ENCODE results near the gene TSR2. TPM values are rescaled to one million over a fixed set of nuclear protein-coding genes. Genes with fewer than 3 reads are reported as not detected.

The TSR2 gene
- total RNA-seq, 2 experiments from 2014 or later: 36.3 to 36.5 TPM

- intact Hi-C loops (cut with DNase I, micrococcal nuclease): no loop called here
- Mint-ChIP-seq H3K9me3 (no peaks in the 10 kb centered on the region), H3K36me3 (ENCODE audit: low read depth) (no peaks in the 10 kb centered on the region), H3K4me1 (ENCODE audit: low read depth) (no peaks in the 10 kb centered on the region), H3K4me3 (no peak overlapping the region), H3K27ac (no peak overlapping the region), H3K27me3 (no peaks in the 10 kb centered on the region)
- H3K36me3 ChIP-seq (ENCODE audit: insufficient read depth, low read length): no peaks in the 10 kb centered on the region
- no peaks in the 10 kb centered on the region for H3K4me1 ChIP-seq (ENCODE audit: insufficient read depth, low read length)
- CTCF ChIA-PET: no interaction called here
- H3K27me3 ChIP-seq (ENCODE audit: control insufficient read depth in 1 of 2, insufficient read depth in 2 of 2, low read length in 2 of 2): no peaks in the 10 kb centered on the region
- H3K9me3 ChIP-seq (ENCODE audit: control insufficient read depth in 1 of 2, insufficient read depth in 1 of 2, low read length in 2 of 2): no peaks in the 10 kb centered on the region
- no peak for DNase-seq
- no peak for TF ChIP-seq CTCF (IDR thresholded peaks at IDR 0.05)
- ATAC-seq (ENCODE audit: poor library complexity): no peak
- POLR2A ChIA-PET: no interaction called here
- no peak overlapping the region for H3K4me3 ChIP-seq (ENCODE audit: low read length)
- H3K27ac ChIP-seq (ENCODE audit: low read depth in 1 of 2, low read length in 2 of 2): no peak overlapping the region
Measured at GRCh38 chrX:54452920-54453319, 12.7 kb downstream of the TSR2 start.

- H3K27me3 Mint-ChIP-seq: no peaks in the 10 kb centered on the region
- H3K9me3 Mint-ChIP-seq: no peaks in the 10 kb centered on the region
- no peaks in the 10 kb centered on the region for H3K36me3 Mint-ChIP-seq (ENCODE audit: low read depth)
- ATAC-seq (ENCODE audit: poor library complexity): no peak
- H3K4me3 Mint-ChIP-seq: no peak overlapping the region
- Histone ChIP-seq H3K27me3 (ENCODE audit: control insufficient read depth in 1 of 2, insufficient read depth in 2 of 2, low read length in 2 of 2) (no peaks in the 10 kb centered on the region), H3K9me3 (ENCODE audit: control insufficient read depth in 1 of 2, insufficient read depth in 1 of 2, low read length in 2 of 2) (no peaks in the 10 kb centered on the region), H3K4me1 (ENCODE audit: insufficient read depth, low read length) (no peaks in the 10 kb centered on the region), H3K36me3 (ENCODE audit: insufficient read depth, low read length) (no peaks in the 10 kb centered on the region), H3K27ac (ENCODE audit: low read depth in 1 of 2, low read length in 2 of 2) (no peak overlapping the region), H3K4me3 (ENCODE audit: low read length) (no peak overlapping the region)
- no peak for TF ChIP-seq CTCF (IDR thresholded peaks at IDR 0.05)
- ChIA-PET CTCF (no interaction called here), POLR2A (no interaction called here)
- intact Hi-C loops (cut with DNase I, micrococcal nuclease): no loop called here
- no peak overlapping the region for H3K27ac Mint-ChIP-seq
- no peaks in the 10 kb centered on the region for H3K4me1 Mint-ChIP-seq (ENCODE audit: low read depth)
- DNase-seq: no peak
Measured at GRCh38 chrX:54470054-54470760, 30.0 kb downstream of the TSR2 start.

GRCh38 chrX:54473993-54474859, 34.0 kb downstream of the TSR2 start:
- Mint-ChIP-seq H3K27me3 (no peaks in the 10 kb centered on the region), H3K36me3 (ENCODE audit: low read depth) (no peaks in the 10 kb centered on the region), H3K27ac (no peak overlapping the region), H3K4me3 (no peak overlapping the region), H3K9me3 (no peaks in the 10 kb centered on the region), H3K4me1 (ENCODE audit: low read depth) (no peaks in the 10 kb centered on the region)
- no peaks in the 10 kb centered on the region for H3K36me3 ChIP-seq (ENCODE audit: insufficient read depth, low read length)
- ATAC-seq (ENCODE audit: poor library complexity): no peak
- DNase-seq: no peak
- no peak overlapping the region for H3K4me3 ChIP-seq (ENCODE audit: low read length)
- ChIA-PET POLR2A (no interaction called here), CTCF (no interaction called here)
- no peaks in the 10 kb centered on the region for H3K4me1 ChIP-seq (ENCODE audit: insufficient read depth, low read length)
- no peaks in the 10 kb centered on the region for H3K27me3 ChIP-seq (ENCODE audit: control insufficient read depth in 1 of 2, insufficient read depth in 2 of 2, low read length in 2 of 2)
- H3K27ac ChIP-seq (ENCODE audit: low read depth in 1 of 2, low read length in 2 of 2): no peak overlapping the region
- intact Hi-C loops (cut with DNase I, micrococcal nuclease): no loop called here
- H3K9me3 ChIP-seq (ENCODE audit: control insufficient read depth in 1 of 2, insufficient read depth in 1 of 2, low read length in 2 of 2): no peaks in the 10 kb centered on the region
- no peak for TF ChIP-seq CTCF (IDR thresholded peaks at IDR 0.05)

Data from CD4-positive, alpha-beta T cell (primary cell).